ENCODE data around the gene EPX. TPM values are rescaled to one million over a fixed set of nuclear protein-coding genes. Genes with fewer than 3 reads are reported as not detected.

Gene EPX
- total RNA-seq, 5 donors from 2014 or later (not counting 1 experiment from before 2014, with no cell fraction given), result 0.13 TPM; not detected in 4

DNA sequence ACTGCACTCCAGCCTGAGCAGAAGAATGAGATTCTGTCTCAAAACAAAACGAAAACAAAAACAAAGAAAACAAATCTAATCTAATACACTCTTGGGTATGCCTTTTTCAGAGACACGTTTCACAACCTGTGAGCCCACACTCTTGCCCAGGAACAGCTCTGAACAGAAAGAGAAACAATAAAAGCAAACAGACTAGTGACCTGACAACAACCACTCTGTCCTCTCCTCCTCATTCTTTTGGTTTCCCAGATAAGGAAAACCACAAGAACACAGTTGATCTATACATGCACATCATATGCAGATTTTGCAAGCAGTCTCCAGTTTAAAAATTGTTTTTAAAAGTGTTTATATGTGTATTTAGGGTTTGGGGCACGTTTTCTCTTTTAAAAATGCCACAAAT is 25.2 kb downstream of the EPX start:
- no peaks in the 10 kb centered on the region for H3K27me3 Mint-ChIP-seq
- H3K4me3 Mint-ChIP-seq, result peak overlapping the region; percentile 13 to 91 (median 62)
- no peaks in the 10 kb centered on the region for H3K9me3 Mint-ChIP-seq
- H3K4me1 Mint-ChIP-seq, result peaks cover 17 to 24% (median 23%) of the 10 kb centered on the region in 3 donors
- DNase-seq, result no peak
- peaks cover 19% of the 10 kb centered on the region for H3K36me3 Mint-ChIP-seq
- peaks cover 10 to 19% of the 10 kb centered on the region in 2 experiments for H3K4me1 ChIP-seq (ENCODE audit: control insufficient read depth in 1 of 2, extremely low read depth in 1 of 2, insufficient read depth in 2 of 2, low read length in 2 of 2)
- ATAC-seq (replicated peaks in 1 of 4), result no peak
- H3K9me3 ChIP-seq, result no peaks in the 10 kb centered on the region
- H3K27ac Mint-ChIP-seq, result peak overlapping the region in 1 of 2 donors; percentile 8
- H3K27ac ChIP-seq (ENCODE audit: low read length), result no peak overlapping the region
- no peak overlapping the region for H3K4me3 ChIP-seq (ENCODE audit: control insufficient read depth in 1 of 2, extremely low read depth in 1 of 2, low read length in 1 of 2)
- POLR2A ChIA-PET, result interaction anchor here in 1 of 2 donors (0.6 kb wide), 1 partner anchor 1255 kb away, joined by 4 read pairs; no protein-coding TSS in a partner anchor
- peaks cover 0 to 21% of the 10 kb centered on the region in 2 donors for H3K36me3 ChIP-seq (ENCODE audit: control insufficient read depth in 2 of 2, extremely low read depth in 1 of 2, insufficient read depth in 1 of 2, low read length in 1 of 2)
- no peaks in the 10 kb centered on the region for H3K27me3 ChIP-seq (replicated peaks in 1 of 2; ENCODE audit: control insufficient read depth in 2 of 2, extremely low read depth in 1 of 2, insufficient read depth in 2 of 2, low read length in 1 of 2)
- CTCF ChIA-PET, result interaction anchor here in 1 of 2 donors (1.0 kb wide), 1 partner anchor 221 kb away, joined by 7 read pairs; no protein-coding TSS in a partner anchor
- WGBS (ENCODE audit: insufficient coverage), result 67% methylated on average over 2 of the region's 3 CpGs

DNA sequence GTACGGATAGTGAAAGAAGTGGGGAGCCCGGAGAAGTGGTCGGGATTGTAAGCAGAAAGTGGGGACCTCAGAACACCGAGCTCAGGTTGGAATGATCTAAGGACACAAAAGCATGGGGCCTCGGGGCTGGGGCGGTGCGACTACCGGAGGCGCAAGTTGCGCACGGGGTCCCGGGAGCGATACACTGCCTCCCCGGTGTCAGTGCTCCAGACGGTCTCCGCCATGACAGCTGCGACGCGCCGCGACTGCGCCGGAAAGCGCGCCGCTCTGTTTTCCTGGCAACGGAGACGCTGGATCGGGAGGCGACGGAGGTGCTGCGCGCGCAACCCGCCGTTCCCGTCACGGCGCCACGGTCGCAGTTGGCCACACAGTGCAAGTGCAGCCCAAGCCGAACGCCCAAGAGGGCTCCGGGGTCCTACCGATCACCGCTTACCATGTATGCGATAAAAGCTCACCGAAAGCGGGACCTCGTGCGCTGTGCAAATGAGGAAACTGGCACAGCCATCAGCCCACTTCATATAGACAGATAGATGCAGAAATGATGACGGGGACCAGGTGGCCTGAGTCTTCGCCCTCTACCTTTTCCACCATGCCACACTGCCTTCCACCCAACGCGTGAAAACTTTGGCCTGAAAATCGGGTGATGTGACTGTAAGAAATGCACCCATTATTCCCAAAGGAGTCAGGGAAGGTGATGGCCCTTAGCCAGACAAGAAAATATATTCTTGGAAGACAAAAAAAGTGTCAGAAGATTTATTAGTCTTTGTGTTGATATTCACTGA is 26.7 kb downstream of the EPX start, which contains the start of gene MKS1:
TSS of gene MKS1 (minus strand) at position 249 of the 782 bp plus-strand sequence. CDS start at position 224, 25 bp downstream.
- Histone ChIP-seq H3K27me3 (replicated peaks in 1 of 2; ENCODE audit: control insufficient read depth in 2 of 2, extremely low read depth in 1 of 2, insufficient read depth in 2 of 2, low read length in 1 of 2) (no peaks in the 10 kb centered on the region), H3K4me1 (ENCODE audit: control insufficient read depth in 1 of 2, extremely low read depth in 1 of 2, insufficient read depth in 2 of 2, low read length in 2 of 2) (peaks cover 10 to 19% of the 10 kb centered on the region in 2 experiments), H3K27ac (ENCODE audit: low read length) (peak within 1 kb of the TSS; percentile 79), H3K9me3 (no peaks in the 10 kb centered on the region), H3K4me3 (ENCODE audit: control insufficient read depth in 1 of 2, extremely low read depth in 1 of 2, low read length in 1 of 2) (peak within 1 kb of the TSS; percentile 75 to 90), H3K36me3 (ENCODE audit: control insufficient read depth in 2 of 2, extremely low read depth in 1 of 2, insufficient read depth in 1 of 2, low read length in 1 of 2) (peaks cover 0 to 9% of the 10 kb centered on the region in 2 donors)
- Mint-ChIP-seq H3K27me3 (peaks cover 3 to 5% of the 10 kb centered on the region in 2 donors), H3K9me3 (no peaks in the 10 kb centered on the region), H3K27ac (peak within 1 kb of the TSS; percentile 91 to 98), H3K36me3 (peaks cover 10% of the 10 kb centered on the region), H3K4me3 (peak within 1 kb of the TSS; percentile 86 to 92 (median 91)), H3K4me1 (peaks cover 17 to 24% (median 23%) of the 10 kb centered on the region in 3 donors)
- DNase-seq (peak; percentile 90 to 97 (median 94)), ATAC-seq (replicated peaks in 1 of 4) (peak; percentile 97 to 99 (median 99))
- POLR2A ChIA-PET, result interaction anchor here in 1 of 2 donors (0.5 to 0.6 kb wide), 4 partner anchors 136 to 1054 kb away, joined by 3 to 6 read pairs (median 3); no protein-coding TSS in a partner anchor
- under 1% methylated on average over 51 of the region's 56 CpGs for WGBS (ENCODE audit: insufficient coverage)
- CTCF ChIA-PET, result interaction anchor here (0.6 kb wide), 3 partner anchors 10 to 98 kb away, joined by 3 read pairs; no protein-coding TSS in a partner anchor

DNA sequence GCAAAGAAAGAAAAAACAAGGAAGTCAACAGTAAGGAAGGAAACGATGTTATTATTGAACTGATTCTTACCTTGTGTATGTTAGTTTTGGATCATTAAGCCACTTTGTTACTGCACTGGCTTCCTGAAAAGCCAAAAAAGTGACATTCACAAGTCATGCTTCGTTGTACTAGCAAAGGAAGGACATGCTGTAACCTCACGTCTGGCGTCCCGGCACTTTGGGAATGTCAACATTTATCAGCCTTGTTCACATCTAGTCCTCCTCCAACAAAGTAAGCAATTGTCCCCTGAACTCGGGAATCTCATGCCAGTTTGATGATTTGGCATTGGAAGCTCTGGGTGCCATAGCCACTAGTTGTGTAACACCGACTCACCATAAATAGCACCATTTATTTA is 27.3 kb downstream of the EPX start:
- peak overlapping the region; percentile 71 for H3K27ac ChIP-seq (ENCODE audit: low read length)
- DNase-seq (no peak), ATAC-seq (replicated peaks in 1 of 4) (no peak)
- H3K27me3 ChIP-seq (replicated peaks in 1 of 2; ENCODE audit: control insufficient read depth in 2 of 2, extremely low read depth in 1 of 2, insufficient read depth in 2 of 2, low read length in 1 of 2), result no peaks in the 10 kb centered on the region
- peaks cover 10 to 19% of the 10 kb centered on the region in 2 experiments for H3K4me1 ChIP-seq (ENCODE audit: control insufficient read depth in 1 of 2, extremely low read depth in 1 of 2, insufficient read depth in 2 of 2, low read length in 2 of 2)
- H3K4me3 Mint-ChIP-seq, result peak overlapping the region; percentile 86 to 92 (median 91)
- WGBS (ENCODE audit: insufficient coverage), result 0% methylated on average over 1 of the region's 7 CpGs
- peaks cover 17 to 24% (median 23%) of the 10 kb centered on the region in 3 donors for H3K4me1 Mint-ChIP-seq
- ChIA-PET CTCF (no interaction called here), POLR2A (interaction anchor here (0.5 to 0.6 kb wide), 5 partner anchors 137 to 1053 kb away, joined by 3 to 6 read pairs (median 3); no protein-coding TSS in a partner anchor)
- H3K4me3 ChIP-seq (ENCODE audit: control insufficient read depth in 1 of 2, extremely low read depth in 1 of 2, low read length in 1 of 2), result peak overlapping the region; percentile 75 to 90
- H3K36me3 ChIP-seq (ENCODE audit: control insufficient read depth in 2 of 2, extremely low read depth in 1 of 2, insufficient read depth in 1 of 2, low read length in 1 of 2), result peaks cover 0 to 9% of the 10 kb centered on the region in 2 donors
- peaks cover 9% of the 10 kb centered on the region in 2 donors for H3K27me3 Mint-ChIP-seq
- peaks cover 10% of the 10 kb centered on the region for H3K36me3 Mint-ChIP-seq
- no peaks in the 10 kb centered on the region for H3K9me3 ChIP-seq
- H3K27ac Mint-ChIP-seq, result peak overlapping the region; percentile 91 to 98
- H3K9me3 Mint-ChIP-seq, result no peaks in the 10 kb centered on the region

DNA sequence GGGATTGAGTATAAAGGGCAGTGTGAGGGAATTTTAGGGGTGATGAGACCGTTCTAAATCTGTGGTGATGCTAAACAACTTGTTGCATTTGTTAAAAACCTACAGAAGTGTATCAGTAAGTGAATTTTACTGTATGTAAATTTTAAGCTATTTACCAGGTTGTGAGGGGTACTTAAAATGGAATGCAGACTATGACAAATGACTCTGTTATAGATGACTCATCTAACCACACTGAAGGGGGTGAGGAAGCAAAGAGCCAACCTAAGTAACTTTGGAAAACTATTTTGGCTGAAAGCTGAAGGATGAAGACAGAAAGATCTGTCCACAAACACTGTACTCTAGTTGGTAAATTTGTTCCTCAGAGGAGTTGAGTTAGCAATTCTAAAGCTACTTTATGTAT is 31.8 kb downstream of the EPX start:
- WGBS (ENCODE audit: insufficient coverage), result 43% methylated on average over 1 of the region's 1 CpG
- no peak overlapping the region for H3K4me3 Mint-ChIP-seq
- Histone ChIP-seq H3K9me3 (no peaks in the 10 kb centered on the region), H3K27me3 (replicated peaks in 1 of 2; ENCODE audit: control insufficient read depth in 2 of 2, extremely low read depth in 1 of 2, insufficient read depth in 2 of 2, low read length in 1 of 2) (peaks cover 0 to 13% of the 10 kb centered on the region in 2 experiments), H3K4me1 (ENCODE audit: control insufficient read depth in 1 of 2, extremely low read depth in 1 of 2, insufficient read depth in 2 of 2, low read length in 2 of 2) (peaks cover 6 to 10% of the 10 kb centered on the region in 2 experiments), H3K36me3 (ENCODE audit: control insufficient read depth in 2 of 2, extremely low read depth in 1 of 2, insufficient read depth in 1 of 2, low read length in 1 of 2) (no peaks in the 10 kb centered on the region), H3K4me3 (ENCODE audit: control insufficient read depth in 1 of 2, extremely low read depth in 1 of 2, low read length in 1 of 2) (no peak overlapping the region), H3K27ac (ENCODE audit: low read length) (no peak overlapping the region)
- CTCF ChIA-PET, result interaction anchor here in 1 of 2 donors (0.5 kb wide), 1 partner anchor 544 kb away, joined by 4 read pairs; no protein-coding TSS in a partner anchor
- H3K27me3 Mint-ChIP-seq, result peaks cover 21 to 25% of the 10 kb centered on the region in 2 donors
- POLR2A ChIA-PET, result no interaction called here
- no peak overlapping the region for H3K27ac Mint-ChIP-seq
- H3K4me1 Mint-ChIP-seq, result peaks cover 7 to 14% (median 10%) of the 10 kb centered on the region in 3 donors
- DNase-seq, result no peak
- H3K36me3 Mint-ChIP-seq, result no peaks in the 10 kb centered on the region
- H3K9me3 Mint-ChIP-seq, result no peaks in the 10 kb centered on the region
- no peak for ATAC-seq (replicated peaks in 1 of 4)

DNA sequence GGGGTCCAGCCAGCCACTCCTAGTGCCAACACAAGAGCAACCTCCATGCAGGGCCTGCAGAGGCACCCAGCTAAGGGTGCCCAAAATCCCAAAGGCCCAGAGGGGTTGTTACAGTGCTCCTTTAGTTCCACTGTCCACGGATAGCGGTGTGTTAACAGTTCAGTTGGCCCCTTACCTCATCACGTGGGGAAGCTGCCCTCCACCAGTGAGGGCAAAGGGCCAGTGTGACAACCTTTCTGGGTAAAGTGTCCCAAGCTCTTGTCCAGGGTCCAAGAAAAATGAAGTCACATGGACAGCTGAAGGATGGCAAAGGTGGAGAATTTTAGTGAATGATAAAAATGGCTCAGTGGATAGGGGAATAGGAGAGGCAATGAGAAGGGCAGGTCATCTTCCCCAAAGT is 35.2 kb downstream of the EPX start:
- DNase-seq (no peak), ATAC-seq (replicated peaks in 1 of 4) (no peak)
- CTCF ChIA-PET, result no interaction called here
- H3K36me3 ChIP-seq (ENCODE audit: control insufficient read depth in 2 of 2, extremely low read depth in 1 of 2, insufficient read depth in 1 of 2, low read length in 1 of 2), result no peaks in the 10 kb centered on the region
- WGBS (ENCODE audit: insufficient coverage), result 83% methylated on average over 3 of the region's 3 CpGs
- POLR2A ChIA-PET, result no interaction called here
- H3K9me3 ChIP-seq, result no peaks in the 10 kb centered on the region
- no peaks in the 10 kb centered on the region for H3K4me1 ChIP-seq (ENCODE audit: control insufficient read depth in 1 of 2, extremely low read depth in 1 of 2, insufficient read depth in 2 of 2, low read length in 2 of 2)
- no peak overlapping the region for H3K27ac ChIP-seq (ENCODE audit: low read length)
- H3K4me3 ChIP-seq (ENCODE audit: control insufficient read depth in 1 of 2, extremely low read depth in 1 of 2, low read length in 1 of 2), result no peak overlapping the region
- Mint-ChIP-seq H3K9me3 (no peaks in the 10 kb centered on the region), H3K4me1 (no peaks in the 10 kb centered on the region), H3K27me3 (peaks cover 21 to 37% of the 10 kb centered on the region in 2 donors), H3K4me3 (no peak overlapping the region), H3K27ac (no peak overlapping the region), H3K36me3 (no peaks in the 10 kb centered on the region)
- peaks cover 0 to 24% of the 10 kb centered on the region in 2 experiments for H3K27me3 ChIP-seq (replicated peaks in 1 of 2; ENCODE audit: control insufficient read depth in 2 of 2, extremely low read depth in 1 of 2, insufficient read depth in 2 of 2, low read length in 1 of 2)

DNA sequence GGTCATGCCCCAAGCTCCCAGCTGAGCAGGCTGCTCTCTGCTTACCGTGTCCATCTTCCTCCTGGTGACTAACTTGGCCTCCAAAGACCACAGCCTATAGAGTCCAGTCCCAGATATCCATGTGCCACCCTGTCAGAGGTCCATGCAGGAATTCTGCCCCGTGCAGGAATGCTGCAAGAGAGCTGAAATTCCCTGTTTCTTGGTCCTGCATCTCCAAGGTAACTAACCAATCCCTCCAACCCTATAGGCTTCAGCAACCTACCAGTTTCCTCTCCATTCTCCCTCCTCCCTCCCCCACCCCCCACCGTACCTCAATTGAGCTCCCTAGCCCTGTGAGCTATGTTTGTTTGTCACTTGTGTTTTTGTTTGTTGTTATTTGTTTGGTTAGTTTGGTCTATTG is 36.2 kb downstream of the EPX start:
- Histone ChIP-seq H3K9me3 (no peaks in the 10 kb centered on the region), H3K27me3 (replicated peaks in 1 of 2; ENCODE audit: control insufficient read depth in 2 of 2, extremely low read depth in 1 of 2, insufficient read depth in 2 of 2, low read length in 1 of 2) (peaks cover 0 to 28% of the 10 kb centered on the region in 2 experiments), H3K4me3 (ENCODE audit: control insufficient read depth in 1 of 2, extremely low read depth in 1 of 2, low read length in 1 of 2) (no peak overlapping the region), H3K4me1 (ENCODE audit: control insufficient read depth in 1 of 2, extremely low read depth in 1 of 2, insufficient read depth in 2 of 2, low read length in 2 of 2) (no peaks in the 10 kb centered on the region), H3K36me3 (ENCODE audit: control insufficient read depth in 2 of 2, extremely low read depth in 1 of 2, insufficient read depth in 1 of 2, low read length in 1 of 2) (no peaks in the 10 kb centered on the region), H3K27ac (ENCODE audit: low read length) (no peak overlapping the region)
- H3K4me3 Mint-ChIP-seq, result no peak overlapping the region
- H3K27me3 Mint-ChIP-seq, result peaks cover 19 to 37% of the 10 kb centered on the region in 2 donors
- no peaks in the 10 kb centered on the region for H3K9me3 Mint-ChIP-seq
- H3K36me3 Mint-ChIP-seq, result no peaks in the 10 kb centered on the region
- ChIA-PET CTCF (interaction anchor here in 1 of 2 donors (1.0 kb wide), 1 partner anchor 19 kb away, joined by 3 read pairs; no protein-coding TSS in a partner anchor), POLR2A (no interaction called here)
- ATAC-seq (replicated peaks in 1 of 4), result no peak
- 50% methylated on average over 2 of the region's 3 CpGs for WGBS (ENCODE audit: insufficient coverage)
- no peak overlapping the region for H3K27ac Mint-ChIP-seq
- H3K4me1 Mint-ChIP-seq, result no peaks in the 10 kb centered on the region
- DNase-seq, result no peak

Measured in T-cell (primary cell).